Stomach (tissue), 9 donors: ENCODE measurements around the gene PTMA. TPM values are rescaled to one million over a fixed set of nuclear protein-coding genes. Genes with fewer than 3 reads are reported as not detected.

ENCODE experiments used
- DNase-seq, 2 donors: peaks; one replicate each; pipeline versions ENCODE4 v3.0.0 to v3.0.0-alpha.2; 2013 to 2019
- H3K27ac ChIP-seq, 5 donors: fragments of 200-600 bp in 4 of 5; sonication (generic) in 4 of 5; one replicate each; pipeline ENCODE4 v1.5.1; 2013 to 2019; ENCODE audit warnings: mild to moderate bottlenecking in 1 of 5, moderate library complexity in 1 of 5
- H3K27me3 ChIP-seq, 3 donors: fragments of 200-600 bp; sonication (generic); one replicate each; pipeline ENCODE4 v1.5.1; 2017 to 2019; ENCODE audit warnings: mixed run types in 1 of 3
- H3K36me3 ChIP-seq, 4 donors: fragments of 200-600 bp; sonication (generic); 1 replicate in 3 of 4; 2 replicates in 1 of 4; pipeline ENCODE4 v1.5.1; 2016 to 2019
- H3K4me1 ChIP-seq, 4 donors: fragments of 200-600 bp; sonication (generic); one replicate each; pipeline ENCODE4 v1.5.1; 2016 to 2019
- H3K4me3 ChIP-seq, 4 donors: fragments of 200-600 bp; sonication (generic) in 3 of 4; one replicate each; pipeline ENCODE4 v1.5.1; 2016 to 2019; ENCODE audit warnings: mild to moderate bottlenecking in 1 of 4
- H3K9me3 ChIP-seq, 4 donors: fragments of 200-600 bp; sonication (generic); one replicate each; pipeline ENCODE4 v1.5.1; 2016 to 2019
- EP300 ChIP-seq: sonication (generic); formaldehyde crosslinking; IDR thresholded peaks from one replicate; pipeline ENCODE4 v1.6.1; 2017; ENCODE audit warnings: antibody characterized with exemption
- POLR2A ChIP-seq, 4 donors: fragments of 450-650 bp; IDR thresholded peaks; one replicate each; pipeline ENCODE4 v1.6.1; 2016; ENCODE audit warnings: antibody characterized with exemption in 4 of 4, control low read depth in 2 of 4, mild to moderate bottlenecking in 1 of 4, moderate library complexity in 1 of 4
- POLR2AphosphoS5 ChIP-seq, 3 donors: sonication (generic); formaldehyde crosslinking; IDR thresholded peaks; one replicate each; pipeline ENCODE4 v1.6.1; 2016; ENCODE audit warnings: antibody characterized with exemption in 3 of 3
- WGBS, 5 donors: extraction: QIAGEN DNeasy Blood & Tissue Kit in 3 of 5; methylation state at CpG; one replicate each; pipeline versions ENCODE4 v1.1.5 to v1.1.7; 2013 to 2018; 5-methylcytosine and 5-hydroxymethylcytosine counted together
- intact Hi-C: fragments of 100-400 bp; cut with DNase I; formaldehyde crosslinking; loops from one replicate; pipeline ENCODE4 v1.15.1; 2023; ENCODE audit warnings: low total_unique reads
- polyA plus RNA-seq, 3 donors: library from polyadenylated mRNA; stranded (reverse); fragments of 200-250 nt; gene quantifications; one replicate each; pipeline ENCODE4 v1.2.3, GENCODE V29; 2013
- total RNA-seq, 5 donors: library from RNA; depleted of rRNA; stranded (reverse); fragments of >200 nt; gene quantifications; one replicate each; pipeline versions ENCODE4 v1.1.0 to v1.2.3, GENCODE V29; 2014 to 2016
- TF ChIP-seq, protein P1 (sequence below), 7 experiments: fragments of 450-650 bp in 4 of 7; fragments of 200-600 bp in 3 of 7; sonication (generic) in 3 of 7; IDR thresholded peaks; one replicate each; pipeline ENCODE4 v1.5.1; 2016 to 2019; ENCODE audit warnings: antibody characterized with exemption in 7 of 7, control low read depth in 2 of 7, mild to moderate bottlenecking in 1 of 7
- donor health status: healthy with polysubstance abuse.
- donor health status: Bipolar disorder and iron deficiency.
- donor health status: healthy.

Gene PTMA
- total and polyA plus RNA-seq, 8 donors = 244 to 2,006 (median 1,059) TPM

DNA sequence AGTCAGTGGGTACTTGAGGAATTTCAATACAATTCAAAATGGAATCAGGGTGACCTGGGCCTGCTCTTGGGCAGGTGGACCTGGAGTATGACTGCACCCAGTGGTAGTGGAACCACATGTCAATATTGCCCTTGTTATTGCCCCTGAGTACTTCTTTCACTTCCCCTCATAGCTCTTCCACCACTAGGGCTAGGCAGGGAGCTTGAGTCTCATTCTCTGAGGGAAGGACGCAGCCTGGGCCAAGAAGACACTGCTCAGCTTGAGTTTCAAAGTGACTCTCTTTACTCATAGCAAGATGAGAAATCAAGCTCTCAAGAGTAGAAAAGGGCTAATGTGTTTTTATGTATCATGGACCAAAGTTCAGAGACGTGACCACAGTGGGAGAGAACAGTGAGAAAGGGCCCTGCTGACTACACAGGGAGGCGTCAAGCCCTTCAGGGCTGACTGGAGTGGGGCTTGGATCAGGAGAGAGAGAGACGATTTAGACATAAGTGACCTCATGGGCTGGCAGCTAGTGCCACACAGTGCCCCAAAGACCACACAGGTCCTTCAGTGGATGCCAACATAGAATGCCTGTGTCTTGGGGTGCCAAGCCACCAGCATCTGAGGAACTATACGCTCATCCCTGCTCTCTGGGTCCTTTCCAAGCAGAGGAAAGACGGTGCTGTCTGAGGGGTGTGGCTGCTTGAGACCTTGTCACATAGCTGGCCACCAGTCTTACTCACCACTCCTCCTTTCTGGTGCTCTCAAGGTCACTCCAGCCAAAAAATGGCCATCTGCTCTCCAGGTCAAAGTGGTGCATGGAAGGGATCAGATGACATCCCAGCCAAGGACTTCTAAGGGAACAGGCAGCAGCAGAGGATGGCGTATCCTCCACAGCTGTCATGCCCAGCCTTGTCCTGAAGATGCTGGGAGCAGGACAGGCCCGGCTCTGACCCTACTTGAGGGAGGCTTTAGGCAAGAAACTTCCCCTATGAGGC, 13.0 kb downstream of the PTMA start:
- H3K9me3 ChIP-seq = no peaks in the 10 kb centered on the region
- WGBS, 5 donors = 75 to 84% (median 81%) methylated on average over 8 of the region's 8 CpGs
- H3K27me3 ChIP-seq = no peaks in the 10 kb centered on the region
- intact Hi-C loops = no loop called here
- no peak overlapping the region for H3K4me3 ChIP-seq
- H3K4me1 ChIP-seq = no peaks in the 10 kb centered on the region
- no peaks in the 10 kb centered on the region for H3K36me3 ChIP-seq
- no peak for TF ChIP-seq EP300
- TF ChIP-seq, protein P1, sequence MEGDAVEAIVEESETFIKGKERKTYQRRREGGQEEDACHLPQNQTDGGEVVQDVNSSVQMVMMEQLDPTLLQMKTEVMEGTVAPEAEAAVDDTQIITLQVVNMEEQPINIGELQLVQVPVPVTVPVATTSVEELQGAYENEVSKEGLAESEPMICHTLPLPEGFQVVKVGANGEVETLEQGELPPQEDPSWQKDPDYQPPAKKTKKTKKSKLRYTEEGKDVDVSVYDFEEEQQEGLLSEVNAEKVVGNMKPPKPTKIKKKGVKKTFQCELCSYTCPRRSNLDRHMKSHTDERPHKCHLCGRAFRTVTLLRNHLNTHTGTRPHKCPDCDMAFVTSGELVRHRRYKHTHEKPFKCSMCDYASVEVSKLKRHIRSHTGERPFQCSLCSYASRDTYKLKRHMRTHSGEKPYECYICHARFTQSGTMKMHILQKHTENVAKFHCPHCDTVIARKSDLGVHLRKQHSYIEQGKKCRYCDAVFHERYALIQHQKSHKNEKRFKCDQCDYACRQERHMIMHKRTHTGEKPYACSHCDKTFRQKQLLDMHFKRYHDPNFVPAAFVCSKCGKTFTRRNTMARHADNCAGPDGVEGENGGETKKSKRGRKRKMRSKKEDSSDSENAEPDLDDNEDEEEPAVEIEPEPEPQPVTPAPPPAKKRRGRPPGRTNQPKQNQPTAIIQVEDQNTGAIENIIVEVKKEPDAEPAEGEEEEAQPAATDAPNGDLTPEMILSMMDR (IDR thresholded peaks at IDR 0.05) = no peak
- no peak for TF ChIP-seq POLR2AphosphoS5 (IDR thresholded peaks at IDR 0.05)
- TF ChIP-seq POLR2A (IDR thresholded peaks at IDR 0.05) = no peak
- no peak for DNase-seq
- H3K27ac ChIP-seq = no peak overlapping the region

DNA sequence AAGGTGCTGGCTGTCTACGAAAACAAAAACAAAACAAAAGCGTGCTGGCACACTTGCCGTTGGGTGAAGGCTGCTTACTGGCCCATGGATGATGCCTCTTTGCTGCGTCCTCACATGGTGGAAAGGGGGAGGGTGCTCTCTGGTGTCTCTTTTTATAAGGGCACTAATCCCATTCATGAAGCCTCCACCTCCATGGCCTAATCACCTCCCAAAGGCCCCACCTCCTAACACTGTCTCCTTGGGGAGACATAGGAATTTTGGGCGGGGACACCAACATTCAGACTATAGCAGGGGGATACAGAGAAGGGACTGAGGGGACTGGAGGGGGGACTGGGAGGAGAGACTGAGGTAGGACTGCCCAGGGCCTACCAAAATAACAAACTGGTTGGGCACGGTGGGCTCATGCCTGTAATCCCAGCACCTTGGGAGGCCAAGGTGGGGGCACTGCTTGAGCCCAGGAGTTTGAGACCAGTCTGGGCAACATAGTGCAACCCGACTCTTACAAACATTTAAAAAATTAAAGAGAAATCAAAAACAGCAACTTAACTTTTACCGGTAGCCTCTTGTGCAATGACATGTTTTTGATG, 14.5 kb downstream of the PTMA start:
- WGBS, 5 donors = 84 to 94% (median 91%) methylated on average over 8 of the region's 8 CpGs
- TF ChIP-seq POLR2AphosphoS5 (IDR thresholded peaks at IDR 0.05) = no peak
- TF ChIP-seq, protein P1 (IDR thresholded peaks at IDR 0.05) = no peak
- no peak for TF ChIP-seq EP300
- no peak for TF ChIP-seq POLR2A (IDR thresholded peaks at IDR 0.05)
- no peak overlapping the region for H3K4me3 ChIP-seq

DNA sequence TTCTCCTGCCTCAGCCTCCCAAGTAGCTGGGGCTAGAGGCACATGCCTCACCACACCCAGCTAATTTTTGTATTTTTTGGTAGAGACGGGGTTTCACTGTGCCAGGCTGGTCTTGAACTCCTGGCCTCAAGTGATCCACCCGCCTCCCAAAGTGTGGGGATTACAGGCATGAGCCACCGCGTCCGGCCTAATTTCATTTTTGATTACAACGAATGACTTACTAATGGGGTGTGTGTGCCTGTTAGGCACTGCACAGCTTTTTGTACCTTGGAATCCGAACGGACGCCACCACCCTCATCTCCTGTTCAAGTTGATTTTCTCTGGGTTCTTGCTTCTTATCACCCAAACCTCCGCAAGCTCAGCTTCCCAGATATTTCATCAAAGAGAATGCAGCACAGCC, 17.2 kb downstream of the PTMA start:
- 71 to 86% (median 74%) methylated on average over 10 of the region's 10 CpGs for WGBS, 5 donors
- H3K27ac ChIP-seq = no peak overlapping the region
- intact Hi-C loops = no loop called here
- H3K9me3 ChIP-seq = no peaks in the 10 kb centered on the region
- no peak overlapping the region for H3K4me3 ChIP-seq
- no peaks in the 10 kb centered on the region for H3K4me1 ChIP-seq
- H3K36me3 ChIP-seq = peaks cover 0 to 9% (median 4%) of the 10 kb centered on the region in 4 donors
- TF ChIP-seq POLR2AphosphoS5 (IDR thresholded peaks at IDR 0.05) = no peak
- TF ChIP-seq, protein P1 (IDR thresholded peaks at IDR 0.05) = no peak
- TF ChIP-seq POLR2A (IDR thresholded peaks at IDR 0.05) = no peak
- TF ChIP-seq EP300 = no peak
- H3K27me3 ChIP-seq = no peaks in the 10 kb centered on the region
- no peak for DNase-seq

More for the DNA sequence above, 14.5 kb downstream of the PTMA start:
- no peak for DNase-seq
- intact Hi-C loops = no loop called here
- H3K27ac ChIP-seq = no peak overlapping the region
- H3K9me3 ChIP-seq = no peaks in the 10 kb centered on the region
- H3K36me3 ChIP-seq = no peaks in the 10 kb centered on the region
- no peaks in the 10 kb centered on the region for H3K4me1 ChIP-seq
- H3K27me3 ChIP-seq = no peaks in the 10 kb centered on the region

DNA sequence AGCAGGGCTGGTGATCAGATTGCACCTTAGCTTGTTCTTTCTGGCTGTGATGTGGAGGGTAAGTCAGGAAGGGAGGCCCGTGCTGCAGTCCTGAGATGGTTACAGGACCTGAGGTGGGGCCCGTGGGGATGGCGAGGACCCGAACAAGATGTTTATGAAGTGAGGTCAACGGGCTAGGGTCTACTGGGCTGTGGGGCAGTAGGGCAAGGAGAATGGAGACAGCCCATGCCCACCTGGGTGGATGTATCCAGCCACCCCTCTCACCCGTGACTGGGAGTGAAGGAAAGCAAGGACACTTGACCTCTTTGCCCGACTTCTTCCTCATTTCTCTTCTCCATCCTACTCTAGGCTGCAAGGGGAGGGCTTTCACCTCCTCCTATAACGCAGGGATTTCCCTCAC, 18.0 kb downstream of the PTMA start:
- H3K9me3 ChIP-seq = no peaks in the 10 kb centered on the region
- H3K27me3 ChIP-seq = no peaks in the 10 kb centered on the region
- no peak for DNase-seq
- peaks cover 0 to 17% (median 5%) of the 10 kb centered on the region in 4 donors for H3K36me3 ChIP-seq
- TF ChIP-seq POLR2AphosphoS5 (IDR thresholded peaks at IDR 0.05) (no peak), EP300 (no peak), POLR2A (IDR thresholded peaks at IDR 0.05) (no peak)
- TF ChIP-seq, protein P1 (IDR thresholded peaks at IDR 0.05) = no peak
- H3K27ac ChIP-seq = no peak overlapping the region
- H3K4me3 ChIP-seq = no peak overlapping the region
- H3K4me1 ChIP-seq = no peaks in the 10 kb centered on the region
- WGBS, 5 donors = 71 to 85% (median 73%) methylated on average over 8 of the region's 8 CpGs
- intact Hi-C loops = no loop called here
